ENCODE data around the gene UNC13D.

UNC13D gene

GRCh38 chr17:75822800-75823166 is 21.4 kb downstream of the UNC13D start:
- Histone ChIP-seq H3K4me1 (ENCODE audit: control insufficient read depth, insufficient read depth, low read length) (peaks cover 12% of the 10 kb centered on the region), H3K4me3 (ENCODE audit: low read depth, low read length) (no peak overlapping the region), H3K27me3 (ENCODE audit: control insufficient read depth, insufficient read depth, low read length) (no peaks in the 10 kb centered on the region), H3K36me3 (ENCODE audit: control insufficient read depth, insufficient read depth, low read length) (peaks cover 79% of the 10 kb centered on the region), H3K9me3 (ENCODE audit: control insufficient read depth, insufficient read depth, low read depth, low read length) (no peaks in the 10 kb centered on the region), H3K27ac (ENCODE audit: low read depth, low read length) (no peak overlapping the region), H3K9ac (ENCODE audit: low read length) (no peak overlapping the region)

DNA sequence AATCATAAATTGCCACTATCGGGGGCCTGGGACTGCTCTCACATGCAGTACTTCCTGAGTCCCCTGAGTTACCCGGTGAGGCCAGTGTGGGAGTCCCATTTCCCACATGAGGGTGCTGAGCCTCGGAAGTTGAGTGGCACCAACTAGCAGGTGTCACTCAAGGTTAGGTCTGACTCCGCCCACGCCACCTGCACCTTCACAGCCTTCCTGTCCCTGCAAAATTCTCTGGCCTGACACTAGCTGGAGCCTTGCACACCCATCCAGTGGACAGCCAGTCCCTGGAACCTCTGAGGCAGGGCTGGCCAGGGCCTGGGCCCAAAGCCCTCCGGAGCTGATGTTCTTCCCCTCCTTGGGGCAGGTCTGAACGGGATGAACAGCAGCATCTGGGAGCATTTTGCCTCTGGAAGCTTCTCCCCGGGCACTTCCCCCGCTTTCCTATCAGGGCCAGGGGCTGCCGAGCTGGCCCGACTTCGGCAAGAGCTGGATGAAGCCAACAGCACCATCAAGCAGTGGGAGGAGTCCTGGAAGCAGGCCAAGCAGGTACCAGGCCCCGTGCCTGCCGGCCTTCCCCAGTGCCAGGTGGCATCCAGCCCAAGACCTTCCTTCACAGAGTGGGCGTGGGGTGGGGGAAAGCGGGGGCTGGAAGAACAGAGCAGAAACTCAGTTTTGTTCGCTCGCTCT is 21.9 kb downstream of the UNC13D start:
- Histone ChIP-seq H3K27ac (ENCODE audit: low read depth, low read length) (no peak overlapping the region), H3K4me3 (ENCODE audit: low read depth, low read length) (no peak overlapping the region), H3K4me1 (ENCODE audit: control insufficient read depth, insufficient read depth, low read length) (peaks cover 9% of the 10 kb centered on the region), H3K27me3 (ENCODE audit: control insufficient read depth, insufficient read depth, low read length) (no peaks in the 10 kb centered on the region), H3K36me3 (ENCODE audit: control insufficient read depth, insufficient read depth, low read length) (peaks cover 85% of the 10 kb centered on the region), H3K9ac (ENCODE audit: low read length) (no peak overlapping the region), H3K9me3 (ENCODE audit: control insufficient read depth, insufficient read depth, low read depth, low read length) (no peaks in the 10 kb centered on the region)

DNA sequence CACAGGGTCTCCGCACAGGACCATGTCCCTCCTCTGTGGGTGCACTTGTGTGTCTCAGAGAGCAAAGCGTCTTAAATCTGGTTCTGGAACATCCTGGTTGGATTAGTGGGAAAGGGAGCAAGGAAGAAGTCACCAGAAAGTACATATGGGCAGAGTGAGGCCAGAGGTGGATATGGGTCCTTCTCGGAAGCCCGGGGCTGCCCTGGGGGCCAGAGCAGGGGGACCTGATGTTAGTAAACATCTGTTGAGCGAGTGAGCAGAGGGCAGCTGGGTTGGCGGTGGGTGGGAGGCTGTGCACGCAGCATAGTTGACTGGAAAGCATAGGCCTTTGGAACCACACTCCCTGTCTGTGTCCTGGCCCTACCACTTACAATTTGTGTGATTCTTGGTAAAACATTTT is 22.7 kb downstream of the UNC13D start:
- H3K27ac ChIP-seq (ENCODE audit: low read depth, low read length) = no peak overlapping the region
- no peaks in the 10 kb centered on the region for H3K27me3 ChIP-seq (ENCODE audit: control insufficient read depth, insufficient read depth, low read length)
- no peak overlapping the region for H3K9ac ChIP-seq (ENCODE audit: low read length)
- peaks cover 88% of the 10 kb centered on the region for H3K36me3 ChIP-seq (ENCODE audit: control insufficient read depth, insufficient read depth, low read length)
- H3K9me3 ChIP-seq (ENCODE audit: control insufficient read depth, insufficient read depth, low read depth, low read length) = no peaks in the 10 kb centered on the region
- H3K4me3 ChIP-seq (ENCODE audit: low read depth, low read length) = no peak overlapping the region
- 0 out of 2 replicates have a peak, but pooled peaks cover 2% of the 10 kb centered on the region for H3K4me1 ChIP-seq (ENCODE audit: control insufficient read depth, insufficient read depth, low read length)

- Histone ChIP-seq H3K9me3 (ENCODE audit: control insufficient read depth, insufficient read depth, low read depth, low read length) (no peaks in the 10 kb centered on the region), H3K36me3 (ENCODE audit: control insufficient read depth, insufficient read depth, low read length) (peaks cover 91% of the 10 kb centered on the region)
Observed at GRCh38 chr17:75820094-75821080, 23.8 kb downstream of the UNC13D start.

GRCh38 chr17:75819678-75820077 is 24.5 kb downstream of the UNC13D start:
- H3K9ac ChIP-seq (ENCODE audit: low read length) = no peak overlapping the region
- H3K4me3 ChIP-seq (ENCODE audit: low read depth, low read length) = no peak overlapping the region
- H3K27ac ChIP-seq (ENCODE audit: low read depth, low read length) = no peak overlapping the region
- peaks cover 97% of the 10 kb centered on the region for H3K36me3 ChIP-seq (ENCODE audit: control insufficient read depth, insufficient read depth, low read length)
- H3K4me1 ChIP-seq (ENCODE audit: control insufficient read depth, insufficient read depth, low read length) = no peaks in the 10 kb centered on the region
- H3K9me3 ChIP-seq (ENCODE audit: control insufficient read depth, insufficient read depth, low read depth, low read length) = no peaks in the 10 kb centered on the region
- no peaks in the 10 kb centered on the region for H3K27me3 ChIP-seq (ENCODE audit: control insufficient read depth, insufficient read depth, low read length)

More at GRCh38 chr17:75820094-75821080, 23.8 kb downstream of the UNC13D start:
- no peak overlapping the region for H3K27ac ChIP-seq (ENCODE audit: low read depth, low read length)
- H3K4me3 ChIP-seq (ENCODE audit: low read depth, low read length) = no peak overlapping the region
- H3K27me3 ChIP-seq (ENCODE audit: control insufficient read depth, insufficient read depth, low read length) = no peaks in the 10 kb centered on the region
- H3K4me1 ChIP-seq (ENCODE audit: control insufficient read depth, insufficient read depth, low read length) = no peaks in the 10 kb centered on the region
- H3K9ac ChIP-seq (ENCODE audit: low read length) = no peak overlapping the region

- Histone ChIP-seq H3K9ac (ENCODE audit: low read length) (no peak overlapping the region), H3K27me3 (ENCODE audit: control insufficient read depth, insufficient read depth, low read length) (no peaks in the 10 kb centered on the region), H3K4me1 (ENCODE audit: control insufficient read depth, insufficient read depth, low read length) (no peaks in the 10 kb centered on the region), H3K36me3 (ENCODE audit: control insufficient read depth, insufficient read depth, low read length) (peaks cover 96% of the 10 kb centered on the region), H3K9me3 (ENCODE audit: control insufficient read depth, insufficient read depth, low read depth, low read length) (no peaks in the 10 kb centered on the region), H3K27ac (ENCODE audit: low read depth, low read length) (no peak overlapping the region), H3K4me3 (ENCODE audit: low read depth, low read length) (no peak overlapping the region)
Observed at GRCh38 chr17:75819116-75819515, 25.1 kb downstream of the UNC13D start.

DNA sequence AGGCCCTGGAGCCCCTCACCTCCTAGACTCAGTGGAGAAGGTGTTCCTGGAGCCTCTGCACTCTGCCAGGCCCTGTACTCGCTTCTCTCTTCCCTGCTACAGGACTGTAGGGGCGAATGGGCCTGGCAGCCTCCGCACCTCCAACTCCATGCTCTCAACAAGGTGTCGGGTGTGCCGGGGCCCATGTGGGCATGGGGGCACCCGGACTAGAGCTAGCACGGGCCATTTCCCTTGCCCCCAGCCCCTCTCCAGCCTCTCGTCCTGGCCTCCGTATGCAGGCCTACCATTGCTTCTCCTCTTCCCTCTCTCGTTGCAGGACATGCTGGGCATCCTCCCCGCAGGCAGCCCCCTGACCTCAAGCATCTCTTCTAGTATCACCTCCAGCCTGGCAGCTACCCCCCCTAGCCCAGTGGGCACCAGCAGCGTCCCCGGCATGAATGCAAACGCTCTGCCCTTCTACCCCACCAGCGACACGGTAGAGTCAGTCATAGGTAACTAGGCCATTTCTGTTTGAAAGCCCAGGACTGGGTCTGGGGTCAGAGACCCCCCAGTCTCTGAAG is 25.8 kb downstream of the UNC13D start:
- Histone ChIP-seq H3K27me3 (ENCODE audit: control insufficient read depth, insufficient read depth, low read length) (no peaks in the 10 kb centered on the region), H3K27ac (ENCODE audit: low read depth, low read length) (no peak overlapping the region), H3K4me3 (ENCODE audit: low read depth, low read length) (no peak overlapping the region), H3K4me1 (ENCODE audit: control insufficient read depth, insufficient read depth, low read length) (no peaks in the 10 kb centered on the region), H3K36me3 (ENCODE audit: control insufficient read depth, insufficient read depth, low read length) (peaks cover 96% of the 10 kb centered on the region), H3K9ac (ENCODE audit: low read length) (peak overlapping the region; percentile 30), H3K9me3 (ENCODE audit: control insufficient read depth, insufficient read depth, low read depth, low read length) (no peaks in the 10 kb centered on the region)

GRCh38 chr17:75817571-75817970 is 26.6 kb downstream of the UNC13D start:
- H3K36me3 ChIP-seq (ENCODE audit: control insufficient read depth, insufficient read depth, low read length) = peaks cover 96% of the 10 kb centered on the region
- no peaks in the 10 kb centered on the region for H3K9me3 ChIP-seq (ENCODE audit: control insufficient read depth, insufficient read depth, low read depth, low read length)

DNA sequence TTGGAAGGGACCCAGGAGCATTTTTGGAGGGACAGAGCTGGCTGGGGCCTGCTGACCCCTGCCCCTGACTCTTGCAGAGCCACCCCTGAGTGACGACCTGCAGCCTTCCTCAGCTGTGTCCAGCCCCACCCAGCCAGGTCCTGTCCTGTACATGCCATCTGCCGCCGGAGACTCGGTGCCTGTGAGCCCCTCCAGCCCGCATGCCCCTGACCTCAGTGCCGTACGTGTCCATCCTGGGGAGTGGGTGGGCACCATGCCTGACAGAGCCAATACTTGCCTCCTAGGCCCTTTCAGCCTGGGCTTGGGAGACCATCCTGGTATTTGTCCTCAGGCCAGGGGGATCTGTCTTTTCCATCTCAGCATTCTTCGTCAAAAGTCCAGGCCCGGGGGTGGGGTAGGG is 27.5 kb downstream of the UNC13D start:
- H3K36me3 ChIP-seq (ENCODE audit: control insufficient read depth, insufficient read depth, low read length) = peaks cover 96% of the 10 kb centered on the region
- no peaks in the 10 kb centered on the region for H3K9me3 ChIP-seq (ENCODE audit: control insufficient read depth, insufficient read depth, low read depth, low read length)
- H3K27ac ChIP-seq (ENCODE audit: low read depth, low read length) = no peak overlapping the region
- H3K4me1 ChIP-seq (ENCODE audit: control insufficient read depth, insufficient read depth, low read length) = no peaks in the 10 kb centered on the region
- H3K27me3 ChIP-seq (ENCODE audit: control insufficient read depth, insufficient read depth, low read length) = no peaks in the 10 kb centered on the region
- H3K9ac ChIP-seq (ENCODE audit: low read length) = no peak overlapping the region
- no peak overlapping the region for H3K4me3 ChIP-seq (ENCODE audit: low read depth, low read length)

More at GRCh38 chr17:75817571-75817970, 26.6 kb downstream of the UNC13D start:
- Histone ChIP-seq H3K27ac (ENCODE audit: low read depth, low read length) (no peak overlapping the region), H3K27me3 (ENCODE audit: control insufficient read depth, insufficient read depth, low read length) (no peaks in the 10 kb centered on the region), H3K4me3 (ENCODE audit: low read depth, low read length) (no peak overlapping the region), H3K9ac (ENCODE audit: low read length) (no peak overlapping the region), H3K4me1 (ENCODE audit: control insufficient read depth, insufficient read depth, low read length) (no peaks in the 10 kb centered on the region)

GRCh38 chr17:75815399-75815798 is 28.8 kb downstream of the UNC13D start:
- H3K9me3 ChIP-seq (ENCODE audit: control insufficient read depth, insufficient read depth, low read depth, low read length) = no peaks in the 10 kb centered on the region
- no peaks in the 10 kb centered on the region for H3K27me3 ChIP-seq (ENCODE audit: control insufficient read depth, insufficient read depth, low read length)
- no peak overlapping the region for H3K9ac ChIP-seq (ENCODE audit: low read length)
- H3K4me1 ChIP-seq (ENCODE audit: control insufficient read depth, insufficient read depth, low read length) = no peaks in the 10 kb centered on the region
- no peak overlapping the region for H3K27ac ChIP-seq (ENCODE audit: low read depth, low read length)
- peaks cover 95% of the 10 kb centered on the region for H3K36me3 ChIP-seq (ENCODE audit: control insufficient read depth, insufficient read depth, low read length)
- no peak overlapping the region for H3K4me3 ChIP-seq (ENCODE audit: low read depth, low read length)

- H3K9ac ChIP-seq (ENCODE audit: low read length) = no peak overlapping the region
- no peaks in the 10 kb centered on the region for H3K9me3 ChIP-seq (ENCODE audit: control insufficient read depth, insufficient read depth, low read depth, low read length)
- peaks cover 94% of the 10 kb centered on the region for H3K36me3 ChIP-seq (ENCODE audit: control insufficient read depth, insufficient read depth, low read length)
- H3K27ac ChIP-seq (ENCODE audit: low read depth, low read length) = no peak overlapping the region
- no peak overlapping the region for H3K4me3 ChIP-seq (ENCODE audit: low read depth, low read length)
- no peaks in the 10 kb centered on the region for H3K4me1 ChIP-seq (ENCODE audit: control insufficient read depth, insufficient read depth, low read length)
- H3K27me3 ChIP-seq (ENCODE audit: control insufficient read depth, insufficient read depth, low read length) = no peaks in the 10 kb centered on the region
Observed at GRCh38 chr17:75814900-75815373, 29.3 kb downstream of the UNC13D start.
